ENCODE measurements around the gene CD69. TPM values are rescaled to one million over a fixed set of nuclear protein-coding genes. Genes with fewer than 3 reads are reported as not detected.

CD69 gene
- total RNA-seq, 3 donors from 2014 or later (not counting 1 experiment from before 2014, with no cell fraction given), result 739 to 1,541 (median 990) TPM

DNA sequence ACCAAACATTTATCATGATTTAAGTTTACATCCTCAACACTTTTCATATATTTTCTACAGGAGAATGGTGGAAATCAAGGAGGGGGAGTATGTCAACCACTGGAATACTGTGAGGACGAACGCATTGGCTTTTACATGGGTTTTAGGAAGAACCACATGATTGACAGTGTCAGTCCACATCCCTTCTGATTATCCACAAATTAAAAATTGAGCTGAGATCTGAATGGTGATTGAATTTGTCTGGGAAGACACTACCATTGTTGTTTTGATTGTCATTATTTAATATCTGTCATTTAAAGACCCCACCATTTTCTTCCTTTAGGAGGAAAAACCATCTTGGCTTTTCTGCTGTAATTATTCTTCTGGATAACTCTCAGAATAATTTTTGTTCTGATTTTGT, 35.2 kb upstream of the CD69 start:
- peaks cover 6% of the 10 kb centered on the region for H3K4me1 ChIP-seq (ENCODE audit: control insufficient read depth, insufficient read depth, low read length)
- no peaks in the 10 kb centered on the region for H3K36me3 Mint-ChIP-seq
- no peak overlapping the region for H3K27ac ChIP-seq (ENCODE audit: low read length)
- no peaks in the 10 kb centered on the region for H3K9me3 Mint-ChIP-seq
- no peaks in the 10 kb centered on the region for H3K9me3 ChIP-seq (ENCODE audit: control insufficient read depth, insufficient read depth, low read length)
- peaks cover 0 to 4% of the 10 kb centered on the region in 2 donors for H3K27me3 Mint-ChIP-seq (ENCODE audit: low read depth in 2 of 2)
- no peak for ATAC-seq
- no peaks in the 10 kb centered on the region for H3K27me3 ChIP-seq (ENCODE audit: control insufficient read depth, insufficient read depth, low read length)
- peaks cover 42 to 43% of the 10 kb centered on the region in 2 donors for H3K4me1 Mint-ChIP-seq
- intact Hi-C loops (cut with micrococcal nuclease), result no loop called here
- no peak for DNase-seq
- H3K4me3 ChIP-seq (ENCODE audit: low read length), result no peak overlapping the region
- TF ChIP-seq, protein P1, sequence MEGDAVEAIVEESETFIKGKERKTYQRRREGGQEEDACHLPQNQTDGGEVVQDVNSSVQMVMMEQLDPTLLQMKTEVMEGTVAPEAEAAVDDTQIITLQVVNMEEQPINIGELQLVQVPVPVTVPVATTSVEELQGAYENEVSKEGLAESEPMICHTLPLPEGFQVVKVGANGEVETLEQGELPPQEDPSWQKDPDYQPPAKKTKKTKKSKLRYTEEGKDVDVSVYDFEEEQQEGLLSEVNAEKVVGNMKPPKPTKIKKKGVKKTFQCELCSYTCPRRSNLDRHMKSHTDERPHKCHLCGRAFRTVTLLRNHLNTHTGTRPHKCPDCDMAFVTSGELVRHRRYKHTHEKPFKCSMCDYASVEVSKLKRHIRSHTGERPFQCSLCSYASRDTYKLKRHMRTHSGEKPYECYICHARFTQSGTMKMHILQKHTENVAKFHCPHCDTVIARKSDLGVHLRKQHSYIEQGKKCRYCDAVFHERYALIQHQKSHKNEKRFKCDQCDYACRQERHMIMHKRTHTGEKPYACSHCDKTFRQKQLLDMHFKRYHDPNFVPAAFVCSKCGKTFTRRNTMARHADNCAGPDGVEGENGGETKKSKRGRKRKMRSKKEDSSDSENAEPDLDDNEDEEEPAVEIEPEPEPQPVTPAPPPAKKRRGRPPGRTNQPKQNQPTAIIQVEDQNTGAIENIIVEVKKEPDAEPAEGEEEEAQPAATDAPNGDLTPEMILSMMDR (IDR thresholded peaks at IDR 0.05), result no peak
- H3K4me3 Mint-ChIP-seq, result peak overlapping the region; percentile 76
- WGBS (ENCODE audit: insufficient coverage), result 94% methylated on average over 2 of the region's 2 CpGs
- no peaks in the 10 kb centered on the region for H3K36me3 ChIP-seq (ENCODE audit: control insufficient read depth, insufficient read depth, low read length)
- peak overlapping the region; percentile 41 to 83 for H3K27ac Mint-ChIP-seq

DNA sequence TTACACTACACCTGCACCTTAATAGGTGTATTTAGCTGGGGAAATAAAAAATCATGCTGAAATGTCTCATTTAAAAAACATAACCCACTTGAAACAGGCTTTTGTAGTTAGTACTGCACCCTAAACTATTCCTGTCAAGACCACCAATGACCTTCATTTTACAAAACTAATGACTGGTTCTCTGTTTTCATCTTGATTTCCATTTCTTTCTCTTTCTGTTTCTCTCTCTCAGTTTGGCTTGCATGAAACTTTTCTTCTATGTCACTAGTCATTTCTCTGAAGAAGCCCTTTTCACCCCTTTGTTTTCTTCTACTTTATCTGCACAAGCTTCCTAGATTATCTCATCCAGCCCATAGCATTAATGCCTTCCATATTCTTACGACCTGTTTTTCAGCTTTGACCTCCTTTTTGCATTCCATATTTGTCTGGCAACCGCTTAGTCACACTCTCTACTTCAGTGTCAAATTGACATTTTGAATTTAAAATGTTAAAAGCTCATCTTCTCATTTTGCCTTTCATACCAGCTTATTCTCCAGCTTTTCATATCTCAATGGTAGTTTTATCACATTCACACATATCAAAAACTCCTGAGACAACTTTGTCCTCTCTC, 33.9 kb upstream of the CD69 start:
- intact Hi-C loops (cut with micrococcal nuclease), result no loop called here
- no peaks in the 10 kb centered on the region for H3K27me3 ChIP-seq (ENCODE audit: control insufficient read depth, insufficient read depth, low read length)
- Mint-ChIP-seq H3K27ac (peak overlapping the region; percentile 41 to 83), H3K9me3 (peaks cover 2% of the 10 kb centered on the region in 2 donors), H3K4me3 (peak overlapping the region; percentile 76), H3K27me3 (ENCODE audit: low read depth in 2 of 2) (peaks cover 0 to 4% of the 10 kb centered on the region in 2 donors), H3K4me1 (peaks cover 42 to 43% of the 10 kb centered on the region in 2 donors), H3K36me3 (no peaks in the 10 kb centered on the region)
- H3K36me3 ChIP-seq (ENCODE audit: control insufficient read depth, insufficient read depth, low read length), result no peaks in the 10 kb centered on the region
- WGBS (ENCODE audit: insufficient coverage), result 39% methylated on average over 2 of the region's 2 CpGs
- no peaks in the 10 kb centered on the region for H3K9me3 ChIP-seq (ENCODE audit: control insufficient read depth, insufficient read depth, low read length)
- no peak overlapping the region for H3K4me3 ChIP-seq (ENCODE audit: low read length)
- H3K4me1 ChIP-seq (ENCODE audit: control insufficient read depth, insufficient read depth, low read length), result peaks cover 6% of the 10 kb centered on the region
- peak in 2 of 3 donors; percentile 24 to 30 for ATAC-seq
- peak overlapping the region; percentile 21 for H3K27ac ChIP-seq (ENCODE audit: low read length)
- DNase-seq, result peak in 1 of 2 donors; percentile 24
- TF ChIP-seq, protein P1 (IDR thresholded peaks at IDR 0.05), result no peak

DNA sequence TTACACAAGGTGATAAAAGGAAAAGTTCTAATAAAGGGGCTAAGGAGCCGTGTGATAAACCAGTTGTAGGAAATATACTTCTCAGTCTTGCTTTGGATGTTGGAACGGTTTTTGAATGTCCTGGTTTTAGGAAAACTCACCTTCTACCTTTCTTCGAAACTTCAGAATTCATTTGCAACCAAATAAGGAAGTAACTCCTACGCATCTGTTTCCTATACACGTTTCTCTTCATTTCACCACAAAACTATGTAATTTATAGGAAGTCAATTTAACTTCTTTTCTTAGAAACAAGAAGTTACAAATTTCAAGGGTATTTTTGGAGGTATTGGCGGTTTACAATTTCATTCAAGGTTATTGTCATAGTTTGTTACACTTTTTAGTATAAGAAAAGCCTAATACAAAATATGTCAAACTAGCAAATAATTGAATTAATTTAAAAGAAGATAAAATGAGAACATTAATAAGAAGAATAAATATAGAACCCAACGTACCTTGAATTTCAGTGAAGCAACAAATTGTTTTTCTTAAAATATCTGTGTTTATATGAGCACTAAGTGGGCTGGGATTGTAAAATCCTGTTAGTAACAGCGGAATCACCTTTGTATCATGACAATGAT, 33.2 kb upstream of the CD69 start:
- ATAC-seq, result no peak
- peak overlapping the region; percentile 21 for H3K27ac ChIP-seq (ENCODE audit: low read length)
- peak overlapping the region; percentile 75 for H3K4me3 Mint-ChIP-seq
- peaks cover 2% of the 10 kb centered on the region in 2 donors for H3K9me3 Mint-ChIP-seq
- no peaks in the 10 kb centered on the region for H3K9me3 ChIP-seq (ENCODE audit: control insufficient read depth, insufficient read depth, low read length)
- intact Hi-C loops (cut with micrococcal nuclease), result no loop called here
- H3K4me3 ChIP-seq (ENCODE audit: low read length), result no peak overlapping the region
- peaks cover 42 to 43% of the 10 kb centered on the region in 2 donors for H3K4me1 Mint-ChIP-seq
- no peaks in the 10 kb centered on the region for H3K36me3 ChIP-seq (ENCODE audit: control insufficient read depth, insufficient read depth, low read length)
- DNase-seq, result peak in 1 of 2 donors; percentile 42
- H3K4me1 ChIP-seq (ENCODE audit: control insufficient read depth, insufficient read depth, low read length), result peaks cover 6% of the 10 kb centered on the region
- H3K36me3 Mint-ChIP-seq, result no peaks in the 10 kb centered on the region
- no peaks in the 10 kb centered on the region for H3K27me3 ChIP-seq (ENCODE audit: control insufficient read depth, insufficient read depth, low read length)
- peak overlapping the region; percentile 13 to 45 for H3K27ac Mint-ChIP-seq
- peaks cover 0 to 4% of the 10 kb centered on the region in 2 donors for H3K27me3 Mint-ChIP-seq (ENCODE audit: low read depth in 2 of 2)
- TF ChIP-seq, protein P1 (IDR thresholded peaks at IDR 0.05), result no peak
- WGBS (ENCODE audit: insufficient coverage), result no CpG with 5 or more reads among the region's 8 CpGs
